SK-N-SH (cell line): ENCODE results near the gene CD34. TPM values are rescaled to one million over a fixed set of nuclear protein-coding genes. Genes with fewer than 3 reads are reported as not detected.

Source experiments
- CTCF ChIA-PET: fragments of 300-600, 350-600 bp; formaldehyde crosslinking; extraction: SDS; loops from one replicate; lab custom pipeline; 2021; lab: Yijun Ruan, JAX
- POLR2A ChIA-PET: fragments of 350-600 bp; sonication (Branson Sonifier 250); formaldehyde crosslinking; extraction: SDS; loops from one replicate; lab custom pipeline; 2020; ENCODE audit warnings: antibody characterized with exemption, inconsistent platforms; lab: Yijun Ruan, JAX
- DNase-seq: peaks from one replicate; pipeline ENCODE4 v3.0.0; 2012
- H2AFZ ChIP-seq: fragments of 200-600 bp; sonication (generic); 2 replicates; pipeline ENCODE4 v1.8.1; 2016; ENCODE audit warnings: antibody characterized with exemption, mild to moderate bottlenecking, low read depth
- H3F3A ChIP-seq: fragments of 200-600 bp; sonication (generic); replicated peaks from 2 replicates; pipeline ENCODE3; 2016; ENCODE audit warnings: antibody characterized with exemption, mild to moderate bottlenecking; ENCODE audit not compliant: insufficient read depth
- H3K27ac ChIP-seq, 2 experiments: fragments of 200-500 bp in 1 of 2; fragments of 200-600 bp in 1 of 2; sonication (Bioruptor generic) in 1 of 2; sonication (generic), shearing (Covaris generic) in 1 of 2; 2 replicates each; pipeline versions ENCODE4 v1.5.1 to v1.6.1; 2014 to 2016; ENCODE audit warnings: low read depth in 2 of 2, inconsistent platforms in 1 of 2, low read length in 1 of 2, mild to moderate bottlenecking in 1 of 2, mixed read lengths in 1 of 2
- H3K27me3 ChIP-seq: fragments of 200-600 bp; sonication (generic), shearing (Covaris generic); 2 replicates; pipeline ENCODE4 v1.6.1; 2016; ENCODE audit warnings: mixed run types; ENCODE audit not compliant: insufficient read depth
- H3K36me3 ChIP-seq, 2 experiments: fragments of 200-500 bp in 1 of 2; fragments of 200-600 bp in 1 of 2; sonication (Bioruptor generic) in 1 of 2; sonication (generic) in 1 of 2; replicated peaks in 1 of 2; 2 replicates each; pipeline versions ENCODE3 to v1.5.1; 2014 to 2016; ENCODE audit warnings: low read length in 1 of 2, mild to moderate bottlenecking in 1 of 2; ENCODE audit not compliant: insufficient read depth in 2 of 2, control insufficient read depth in 1 of 2
- H3K4me1 ChIP-seq, 2 experiments: fragments of 200-500 bp in 1 of 2; fragments of 200-600 bp in 1 of 2; sonication (Bioruptor generic) in 1 of 2; sonication (generic), shearing (Covaris generic) in 1 of 2; 2 replicates each; pipeline versions ENCODE4 v1.5.1 to v1.6.1; 2014 to 2016; ENCODE audit warnings: low read depth in 1 of 2, low read length in 1 of 2, mixed run types in 1 of 2; ENCODE audit not compliant: insufficient read depth in 2 of 2, control insufficient read depth in 1 of 2
- H3K4me2 ChIP-seq: fragments of 200-600 bp; sonication (generic), shearing (Covaris generic); 2 replicates; pipeline ENCODE4 v1.6.1; 2017; ENCODE audit warnings: mixed run types
- H3K4me3 ChIP-seq, 2 experiments: fragments of 200-500 bp in 1 of 2; fragments of 200-600 bp in 1 of 2; sonication (Bioruptor generic) in 1 of 2; sonication (generic), shearing (Covaris generic) in 1 of 2; 2 replicates each; pipeline versions ENCODE4 v1.5.1 to v1.8.1; 2014 to 2016; ENCODE audit warnings: low read depth in 2 of 2, inconsistent platforms in 1 of 2, low read length in 1 of 2, mild to moderate bottlenecking in 1 of 2, mixed read lengths in 1 of 2, moderate library complexity in 1 of 2
- H3K79me2 ChIP-seq: fragments of 200-600 bp; sonication (generic); 2 replicates; pipeline ENCODE4 v1.8.1; 2017; ENCODE audit warnings: mild to moderate bottlenecking; ENCODE audit not compliant: insufficient read depth
- H3K9ac ChIP-seq: fragments of 200-600 bp; sonication (generic); 2 replicates; pipeline ENCODE4 v1.6.1; 2017; ENCODE audit warnings: mixed run types
- H3K9me2 ChIP-seq: fragments of 200-600 bp; sonication (generic); 2 replicates; pipeline ENCODE4 v1.6.1; 2017; ENCODE audit warnings: mixed run types
- H3K9me3 ChIP-seq: fragments of 200-600 bp; sonication (generic); 2 replicates; pipeline ENCODE4 v1.6.1; 2017; ENCODE audit warnings: mixed run types, mild to moderate bottlenecking, moderate library complexity
- H4K20me1 ChIP-seq: fragments of 200-600 bp; sonication (generic); 2 replicates; pipeline ENCODE4 v1.6.1; 2017; ENCODE audit warnings: mild to moderate bottlenecking, mixed run types; ENCODE audit not compliant: insufficient read depth
- EP300 ChIP-seq, 2 experiments: IDR thresholded peaks; 2 replicates each; pipeline versions ENCODE4 v1.4.0 to v1.6.1; 2012; ENCODE audit warnings: borderline replicate concordance in 1 of 2, low read depth in 1 of 2, low read length in 1 of 2
- FOSL2 ChIP-seq: IDR thresholded peaks from 2 replicates; pipeline ENCODE4 v1.4.0; 2012; ENCODE audit warnings: low read depth, mild to moderate bottlenecking, moderate library complexity, borderline replicate concordance
- GATA2 ChIP-seq: sonication (generic); formaldehyde crosslinking; IDR thresholded peaks from 2 replicates; pipeline ENCODE4 v1.5.0; 2020; ENCODE audit warnings: mild to moderate bottlenecking, missing genetic modification reagents
- PBX3 ChIP-seq: IDR thresholded peaks from 2 replicates; pipeline ENCODE4; 2012
- SIN3A ChIP-seq: IDR thresholded peaks from 2 replicates; pipeline ENCODE4 v1.6.1; 2012; ENCODE audit warnings: low read depth, mild to moderate bottlenecking, low read length, moderate library complexity, borderline replicate concordance
- SMC3 ChIP-seq: IDR thresholded peaks from 2 replicates; pipeline ENCODE4 v1.6.1; 2012; ENCODE audit warnings: low read depth, low read length, improper control_type of control experiment
- USF1 ChIP-seq: IDR thresholded peaks from 2 replicates; pipeline ENCODE4 v1.4.0; 2012; ENCODE audit warnings: low read depth, borderline replicate concordance
- USF2 ChIP-seq: fragments of 150-350 bp; IDR thresholded peaks from 2 replicates; pipeline ENCODE4 v1.6.1; 2017; ENCODE audit warnings: antibody characterized with exemption, low read length, low read depth, borderline replicate concordance
- WGBS: methylation state at CpG from one replicate; pipeline ENCODE4 v1.1.6; 2017; ENCODE audit warnings: low lambda C conversion rate; 5-methylcytosine and 5-hydroxymethylcytosine counted together
- polyA plus RNA-seq, 3 experiments: library from polyadenylated mRNA; depleted of rRNA; stranded (reverse); fragments of >200 nt; gene quantifications; 2 replicates each; pipeline ENCODE4 v1.2.3, GENCODE V29; 2012

CD34 gene
- polyA plus RNA-seq, 1 of the 3 experiments (the other 2 are of a cell fraction), result 0.59 TPM

- no peak for TF ChIP-seq USF1
Observed at GRCh38 chr1:207960346-207960745, 49.4 kb upstream of the CD34 start (continued).

GRCh38 chr1:207959910-207960309 is 49.0 kb upstream of the CD34 start:
- H3K27ac ChIP-seq, result no peak overlapping the region
- H3K79me2 ChIP-seq, result no peaks in the 10 kb centered on the region
- CTCF ChIA-PET, result interaction anchor here (0.9 to 4.4 kb wide), 2 partner anchors 63 to 75 kb away, joined by 3 to 22 read pairs; no protein-coding TSS in a partner anchor
- 88% methylated on average over 5 of the region's 5 CpGs for WGBS
- H3K27me3 ChIP-seq, result no peaks in the 10 kb centered on the region
- DNase-seq, result no peak
- no peaks in the 10 kb centered on the region for H4K20me1 ChIP-seq
- H3K9me2 ChIP-seq, result no peaks in the 10 kb centered on the region
- no peak overlapping the region for H2AFZ ChIP-seq
- no peaks in the 10 kb centered on the region for H3K9me3 ChIP-seq
- no peaks in the 10 kb centered on the region for H3K36me3 ChIP-seq
- no peak overlapping the region for H3K9ac ChIP-seq
- H3K4me3 ChIP-seq, result no peak overlapping the region
- peaks cover 0 to 15% of the 10 kb centered on the region in 2 experiments; a peak in 3 of 4 replicates for H3K4me1 ChIP-seq
- H3K4me2 ChIP-seq, result no peak overlapping the region
- POLR2A ChIA-PET, result no interaction called here
- H3F3A ChIP-seq, result no peaks in the 10 kb centered on the region
- TF ChIP-seq USF1 (no peak), PBX3 (no peak), SMC3 (no peak), EP300 (IDR thresholded peaks at IDR 0.05; ENCODE audit: borderline replicate concordance in 1 of 2, low read depth in 1 of 2, low read length in 1 of 2) (no peak), FOSL2 (no peak), SIN3A (no peak), USF2 (no peak)
- TF ChIP-seq, all 33 proteins: peak for 0

- Histone ChIP-seq H3K4me2 (no peak overlapping the region), H3K79me2 (no peaks in the 10 kb centered on the region), H3K4me3 (no peak overlapping the region), H3K27ac (no peak overlapping the region), H3K9me3 (no peaks in the 10 kb centered on the region), H3F3A (no peaks in the 10 kb centered on the region), H2AFZ (no peak overlapping the region), H3K27me3 (no peaks in the 10 kb centered on the region; the same call in 1 of the 2 replicates), H4K20me1 (no peaks in the 10 kb centered on the region), H3K9me2 (no peaks in the 10 kb centered on the region), H3K9ac (no peak overlapping the region), H3K4me1 (peaks cover 0 to 15% of the 10 kb centered on the region in 2 experiments; a peak in 3 of 4 replicates), H3K36me3 (no peaks in the 10 kb centered on the region)
- WGBS, result 80% methylated on average over 17 of the region's 76 CpGs
- peak; percentile 22 for DNase-seq
- ChIA-PET CTCF (interaction anchor here (4.4 kb wide), 1 partner anchor 74 kb away, joined by 22 read pairs; no protein-coding TSS in a partner anchor), POLR2A (no interaction called here)
- TF ChIP-seq GATA2 (CRISPR knock-in tag), result no peak
Observed at GRCh38 chr1:207959141-207959825, 48.4 kb upstream of the CD34 start.
